Activated T-helper 2 cell treated with anti-CD3 and anti-CD28 coated beads, Interferon-gamma antibody, Interleukin-2, Interleukin-4, amounts not matched to agents 10 μg/mL and 5 μg/mL and 100 μg/mL, durations not matched to agents 14 hours and 24 hours and 36 hours (primary cell): ENCODE results near the gene DLD. TPM values are rescaled to one million over a fixed set of nuclear protein-coding genes. Genes with fewer than 3 reads are reported as not detected.
"Not testable (repeated sequence)": the region's sequence is repeated elsewhere in the genome, so short reads cannot be mapped to it uniquely, and the experiment has no call there.

ENCODE experiments used
- DNase-seq: peaks from one replicate; pipeline ENCODE4 v3.0.0; 2021; ENCODE audit warnings: low spot score
- H3K27ac Mint-ChIP-seq: one replicate; pipeline ENCODE4 v1.8.0; 2021; ENCODE audit warnings: mixed read lengths
- H3K27me3 Mint-ChIP-seq: one replicate; pipeline ENCODE4 v1.8.0; 2021; ENCODE audit warnings: low read depth, mixed read lengths
- H3K36me3 Mint-ChIP-seq: one replicate; pipeline ENCODE4 v1.8.0; 2021; ENCODE audit warnings: low read depth, mixed read lengths
- H3K4me1 Mint-ChIP-seq: one replicate; pipeline ENCODE4 v1.8.0; 2021; ENCODE audit warnings: low read depth, mixed read lengths
- H3K4me3 Mint-ChIP-seq: one replicate; pipeline ENCODE4 v1.8.0; 2021; ENCODE audit warnings: low read depth, mild to moderate bottlenecking, moderate library complexity, mixed read lengths
- H3K9me3 Mint-ChIP-seq: one replicate; pipeline ENCODE4 v1.8.0; 2021; ENCODE audit warnings: mixed read lengths
- intact Hi-C: fragments of 100-400 bp; cut with micrococcal nuclease; formaldehyde crosslinking; loops from one replicate; pipeline ENCODE4 v1.15.1; 2023
- total RNA-seq: library from RNA; stranded (reverse); gene quantifications from 2 replicates; pipeline ENCODE4 v1.2.3, GENCODE V29; 2022

Gene DLD
- total RNA-seq, 1 donor from 2014 or later: 104 TPM

DNA sequence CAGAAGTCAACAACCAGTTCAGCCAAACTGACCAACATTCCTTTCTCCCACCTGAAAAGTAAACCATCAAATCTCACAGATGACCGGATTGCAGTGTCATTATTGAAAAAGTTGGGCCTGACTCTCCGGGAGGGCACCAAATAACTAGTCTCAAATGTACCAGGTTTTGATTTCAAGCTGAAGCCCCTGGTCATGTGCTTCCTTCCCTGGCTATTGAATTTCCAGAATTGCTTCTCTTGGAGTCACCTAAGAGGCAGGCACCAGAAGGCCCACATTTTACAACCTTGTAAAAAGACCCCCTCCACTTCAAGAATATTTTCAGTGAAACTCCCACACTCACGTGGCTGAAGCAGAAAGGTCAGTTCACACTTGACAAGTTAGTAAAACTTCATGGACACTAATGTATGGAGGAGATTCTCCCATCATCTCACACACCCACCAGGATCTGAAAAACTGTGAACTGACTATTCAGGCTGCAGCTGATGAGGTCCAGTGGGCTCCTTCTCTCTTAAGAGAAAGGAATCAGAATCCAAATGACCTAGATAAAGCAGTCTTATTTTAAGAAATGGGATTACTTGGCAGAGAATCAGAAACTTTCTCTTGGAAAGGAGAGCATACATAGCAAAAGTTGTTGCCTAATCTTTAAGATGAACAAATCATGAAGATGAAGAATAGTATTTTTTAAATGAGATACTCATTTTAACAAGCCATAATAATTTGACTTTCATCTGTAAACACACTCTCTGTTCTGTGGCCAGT is 53.6 kb downstream of the DLD start:
- intact Hi-C loops: no loop called here
- Mint-ChIP-seq H3K4me1 (no peaks in the 10 kb centered on the region), H3K36me3 (no peaks in the 10 kb centered on the region), H3K27me3 (peaks cover 3% of the 10 kb centered on the region), H3K27ac (no peak overlapping the region), H3K4me3 (no peak overlapping the region), H3K9me3 (no peaks in the 10 kb centered on the region)
- DNase-seq: no peak

DNA sequence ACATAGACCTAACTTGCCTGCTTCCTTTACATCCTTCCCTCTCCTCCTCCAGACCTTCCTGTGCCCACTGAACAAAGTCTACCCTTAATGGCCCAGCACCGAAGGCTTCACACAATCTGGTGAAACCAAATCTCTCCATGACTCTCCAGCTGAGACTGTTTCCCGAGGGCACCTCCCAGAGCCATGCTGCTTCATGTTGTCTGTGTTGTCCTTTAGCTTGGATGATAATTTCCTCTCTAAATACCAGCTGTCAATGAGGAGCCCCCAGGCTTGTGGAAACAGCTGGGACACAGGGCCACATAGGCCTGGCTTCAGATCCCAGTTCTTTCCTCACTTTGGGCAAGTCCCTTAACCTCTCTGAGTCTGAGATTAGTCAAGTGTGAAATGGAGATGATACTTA is 54.3 kb downstream of the DLD start:
- H3K9me3 Mint-ChIP-seq: no peaks in the 10 kb centered on the region
- peaks cover 3% of the 10 kb centered on the region for H3K27me3 Mint-ChIP-seq
- DNase-seq: no peak
- H3K36me3 Mint-ChIP-seq: no peaks in the 10 kb centered on the region
- intact Hi-C loops: no loop called here
- H3K27ac Mint-ChIP-seq: no peak overlapping the region
- H3K4me1 Mint-ChIP-seq: no peaks in the 10 kb centered on the region
- H3K4me3 Mint-ChIP-seq: no peak overlapping the region

DNA sequence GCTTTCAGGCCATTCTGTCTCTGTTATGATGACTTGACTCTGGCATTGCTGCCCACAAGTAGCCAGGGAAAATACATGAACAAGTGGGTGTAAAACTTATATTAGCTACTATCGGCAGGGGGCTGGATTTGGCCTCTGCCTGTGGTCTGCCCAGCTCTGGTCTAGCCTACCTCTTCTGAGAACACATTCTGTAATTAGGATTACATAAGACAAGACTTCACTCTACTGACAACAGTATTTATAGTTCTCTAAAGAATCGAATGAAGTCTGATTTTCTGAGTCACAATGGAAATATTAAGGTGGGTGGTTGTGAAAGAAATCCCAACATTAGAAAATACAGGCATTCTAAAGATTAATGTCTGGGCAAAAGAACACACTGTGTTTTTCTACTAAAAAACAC is 55.5 kb downstream of the DLD start:
- no peak for DNase-seq
- Mint-ChIP-seq H3K27me3 (peaks cover 3% of the 10 kb centered on the region), H3K36me3 (no peaks in the 10 kb centered on the region), H3K4me1 (no peaks in the 10 kb centered on the region), H3K4me3 (no peak overlapping the region), H3K27ac (no peak overlapping the region), H3K9me3 (no peaks in the 10 kb centered on the region)
- intact Hi-C loops: no loop called here

DNA sequence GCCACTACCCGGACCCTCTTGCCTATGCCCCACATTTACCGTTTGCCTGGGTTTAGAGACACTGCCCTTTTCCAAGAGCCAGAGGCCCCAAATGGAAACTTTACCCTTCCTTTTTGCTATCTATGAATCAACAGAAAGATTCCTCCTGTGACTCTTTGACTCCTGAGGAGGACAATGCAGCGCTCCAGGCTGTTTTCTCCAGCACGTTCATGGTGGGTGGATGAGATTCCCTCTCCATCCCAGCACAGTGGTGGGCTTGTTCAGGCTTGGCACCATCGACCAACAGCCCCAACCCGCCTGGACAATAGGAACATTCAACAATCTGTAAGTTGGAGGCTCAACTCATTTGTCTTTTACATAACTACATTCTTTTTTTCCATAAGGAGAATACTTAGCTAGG is 55.9 kb downstream of the DLD start:
- H3K36me3 Mint-ChIP-seq: no peaks in the 10 kb centered on the region
- no peak overlapping the region for H3K4me3 Mint-ChIP-seq
- no peaks in the 10 kb centered on the region for H3K9me3 Mint-ChIP-seq
- no peak for DNase-seq
- no peak overlapping the region for H3K27ac Mint-ChIP-seq
- intact Hi-C loops: no loop called here
- H3K27me3 Mint-ChIP-seq: peaks cover 3% of the 10 kb centered on the region
- no peaks in the 10 kb centered on the region for H3K4me1 Mint-ChIP-seq

DNA sequence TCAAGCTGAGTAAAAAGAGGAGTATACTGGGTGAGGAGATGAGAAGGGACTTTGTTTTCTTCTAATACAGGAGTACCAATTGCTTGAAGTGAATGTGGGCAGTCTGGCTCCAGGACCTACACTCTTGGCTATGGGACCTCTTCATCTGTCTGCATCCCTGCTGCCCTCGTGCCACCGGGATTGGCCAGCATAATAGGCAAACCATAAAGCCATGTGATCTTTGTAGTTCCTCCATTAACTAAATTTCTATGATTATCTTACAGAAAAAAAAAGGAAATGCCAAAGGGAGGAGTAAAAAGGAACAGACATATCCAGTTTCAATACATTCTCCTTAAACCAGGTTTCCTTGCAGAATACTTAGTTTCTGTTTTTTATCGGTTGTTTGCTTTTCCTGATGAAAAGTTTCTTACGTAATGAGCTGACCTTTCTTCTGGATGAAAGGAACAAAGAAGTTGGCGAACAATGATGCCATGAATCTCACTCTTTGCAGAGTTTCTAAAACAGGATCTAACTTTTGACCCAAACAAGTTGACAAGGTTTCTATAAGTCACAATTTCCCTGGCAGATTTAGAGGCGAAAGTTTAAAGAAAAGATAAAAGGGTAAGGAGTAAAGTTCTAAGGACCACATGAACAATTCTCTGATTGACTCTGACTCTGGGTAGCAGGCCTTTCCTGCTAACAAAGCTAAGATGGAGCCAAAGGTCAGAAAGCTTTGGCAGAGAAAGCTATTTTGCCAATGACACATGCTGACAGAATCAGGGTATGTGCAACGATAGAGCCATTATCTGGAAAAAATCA is 57.9 kb downstream of the DLD start:
- Mint-ChIP-seq H3K36me3 (no peaks in the 10 kb centered on the region), H3K27ac (no peak overlapping the region), H3K9me3 (no peaks in the 10 kb centered on the region), H3K4me1 (no peaks in the 10 kb centered on the region), H3K27me3 (peaks cover 6% of the 10 kb centered on the region), H3K4me3 (no peak overlapping the region)
- no peak for DNase-seq
- intact Hi-C loops: no loop called here

DNA sequence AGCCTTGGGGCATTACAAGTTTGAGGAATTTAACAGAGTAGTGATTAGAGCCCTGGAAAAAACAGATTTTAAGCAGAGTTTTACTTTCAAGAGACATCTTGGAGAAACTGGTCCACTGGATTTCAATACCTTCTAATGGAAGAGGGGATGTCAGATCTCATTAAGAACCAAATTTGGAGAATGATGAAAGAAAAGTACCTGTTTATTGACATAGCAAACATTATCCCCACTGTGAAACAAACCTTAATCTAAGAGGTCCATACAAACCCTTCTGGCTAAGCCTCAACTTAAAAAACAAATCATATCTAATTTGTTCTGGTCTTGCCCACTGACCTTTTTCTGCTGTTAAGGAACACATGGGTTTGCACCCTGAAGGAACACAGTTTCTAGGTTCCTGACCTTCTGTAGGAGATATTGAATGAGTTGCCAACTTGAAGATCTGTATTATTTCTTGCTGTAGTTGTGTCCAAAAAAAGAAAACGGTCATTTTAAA is 58.5 kb downstream of the DLD start:
- intact Hi-C loops: no loop called here
- Mint-ChIP-seq H3K27me3 (peaks cover 6% of the 10 kb centered on the region), H3K27ac (no peak overlapping the region), H3K4me1 (no peaks in the 10 kb centered on the region), H3K9me3 (no peaks in the 10 kb centered on the region), H3K36me3 (no peaks in the 10 kb centered on the region), H3K4me3 (no peak overlapping the region)
- DNase-seq: no peak

DNA sequence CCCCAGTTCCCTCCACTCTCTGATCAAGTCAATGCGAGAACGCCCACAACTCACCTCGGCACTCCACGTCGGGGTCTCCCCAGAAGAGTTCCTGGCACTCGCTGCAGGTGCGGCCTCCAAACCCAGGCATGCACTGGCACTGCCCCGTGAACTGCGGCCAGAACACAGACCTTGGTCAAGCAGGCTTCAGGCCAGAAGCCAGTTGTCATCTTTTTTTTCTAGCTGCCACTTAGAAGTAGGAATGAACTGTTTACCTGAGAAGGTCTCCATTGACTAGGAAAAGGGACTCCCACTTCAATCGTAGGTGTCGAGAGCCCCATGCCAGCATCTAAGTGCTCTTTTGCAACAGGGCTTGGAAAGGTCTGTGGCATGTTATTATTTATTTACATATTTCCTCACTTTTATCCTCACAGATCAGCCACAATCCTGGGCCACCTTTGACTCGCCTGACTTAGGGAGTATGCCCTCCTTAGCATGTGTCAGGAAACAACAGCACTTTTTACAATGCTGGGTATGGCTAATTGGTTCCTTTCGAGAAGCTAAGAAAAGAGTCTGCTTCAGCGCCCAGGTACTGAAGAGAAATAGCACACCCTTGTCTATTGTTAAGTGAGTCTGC is 60.3 kb downstream of the DLD start:
- H3K4me3 Mint-ChIP-seq: no peak overlapping the region
- intact Hi-C loops: no loop called here
- no peaks in the 10 kb centered on the region for H3K4me1 Mint-ChIP-seq
- H3K9me3 Mint-ChIP-seq: no peaks in the 10 kb centered on the region
- H3K36me3 Mint-ChIP-seq: no peaks in the 10 kb centered on the region
- no peak overlapping the region for H3K27ac Mint-ChIP-seq
- DNase-seq: no peak
- peaks cover 9% of the 10 kb centered on the region for H3K27me3 Mint-ChIP-seq

DNA sequence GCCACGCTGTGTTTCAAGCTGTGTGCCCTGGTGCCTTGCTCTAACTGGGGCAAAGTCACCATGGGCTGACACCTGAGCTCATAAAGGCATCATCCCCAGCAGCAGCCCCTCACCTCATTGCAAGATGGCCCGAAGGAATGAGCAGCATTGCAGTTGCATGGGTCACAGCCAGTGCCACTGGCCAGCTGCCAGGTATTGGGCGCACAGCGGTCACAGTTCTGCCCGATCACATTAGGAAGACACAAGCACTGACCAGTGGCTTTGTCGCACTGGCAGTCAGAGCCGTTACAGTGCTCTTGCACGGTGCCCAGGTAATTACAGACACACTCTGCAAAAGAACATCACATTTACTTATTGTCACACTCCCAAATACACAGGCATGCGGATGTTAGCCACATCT is 60.9 kb downstream of the DLD start:
- no peaks in the 10 kb centered on the region for H3K36me3 Mint-ChIP-seq
- intact Hi-C loops: no loop called here
- DNase-seq: no peak
- no peaks in the 10 kb centered on the region for H3K4me1 Mint-ChIP-seq
- H3K4me3 Mint-ChIP-seq: no peak overlapping the region
- no peaks in the 10 kb centered on the region for H3K9me3 Mint-ChIP-seq
- peaks cover 9% of the 10 kb centered on the region for H3K27me3 Mint-ChIP-seq
- no peak overlapping the region for H3K27ac Mint-ChIP-seq

DNA sequence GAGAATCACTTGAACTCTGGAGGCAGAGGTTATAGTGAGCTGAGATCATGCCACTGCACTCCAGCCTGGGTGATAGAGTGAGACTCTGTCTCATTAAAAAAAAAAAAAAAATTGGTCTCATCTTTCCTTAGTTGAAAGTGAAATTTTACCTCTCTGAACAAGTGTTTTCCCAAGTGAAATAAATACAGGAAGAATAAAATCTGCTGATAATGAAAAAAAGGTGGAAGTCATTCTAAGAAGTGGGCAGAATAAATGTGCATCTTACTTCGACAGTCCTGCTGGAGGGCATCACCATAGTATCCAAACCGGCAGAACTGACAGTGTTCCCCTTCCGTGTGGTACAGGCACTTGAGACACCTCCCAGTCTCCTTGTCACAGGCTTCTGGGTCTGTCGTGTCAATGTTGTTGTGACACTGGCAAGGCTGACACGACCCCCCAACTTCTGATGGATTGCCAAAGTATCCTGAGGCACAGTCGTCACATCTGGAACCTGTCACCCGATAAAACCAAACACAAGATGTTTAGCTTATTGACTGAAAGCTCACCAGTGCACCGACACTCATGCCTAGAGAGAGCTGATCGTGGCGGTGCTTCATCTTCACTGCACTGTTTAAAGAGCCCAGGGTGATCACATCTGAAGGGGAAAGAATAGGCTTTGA is 62.4 kb downstream of the DLD start:
- Mint-ChIP-seq H3K36me3 (no peaks in the 10 kb centered on the region), H3K27ac (no peak overlapping the region), H3K9me3 (no peaks in the 10 kb centered on the region), H3K27me3 (peaks cover 13% of the 10 kb centered on the region), H3K4me1 (no peaks in the 10 kb centered on the region), H3K4me3 (no peak overlapping the region)
- no peak for DNase-seq
- intact Hi-C loops: no loop called here

DNA sequence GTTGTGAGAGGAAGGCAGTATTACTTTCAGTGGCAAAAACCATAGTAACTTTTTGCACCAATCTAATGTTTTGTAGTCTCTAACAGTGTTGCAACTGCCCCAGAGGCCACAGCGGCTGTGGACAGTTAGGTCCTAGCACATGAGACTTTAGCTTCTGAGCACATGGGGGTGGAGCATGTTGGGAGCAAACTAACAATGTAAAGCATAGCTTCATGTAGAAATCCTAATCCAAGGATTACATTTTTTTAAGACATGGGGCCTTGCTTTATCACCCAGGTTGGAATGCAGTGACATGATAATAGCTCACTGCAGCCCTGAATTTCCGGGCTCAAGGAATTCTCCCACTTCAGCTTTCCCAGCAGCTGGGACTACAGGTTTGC is 62.9 kb downstream of the DLD start:
- no peak overlapping the region for H3K27ac Mint-ChIP-seq
- H3K27me3 Mint-ChIP-seq: peaks cover 14% of the 10 kb centered on the region
- no peaks in the 10 kb centered on the region for H3K9me3 Mint-ChIP-seq
- H3K36me3 Mint-ChIP-seq: no peaks in the 10 kb centered on the region
- DNase-seq: no peak
- H3K4me1 Mint-ChIP-seq: no peaks in the 10 kb centered on the region
- intact Hi-C loops: no loop called here
- no peak overlapping the region for H3K4me3 Mint-ChIP-seq

DNA sequence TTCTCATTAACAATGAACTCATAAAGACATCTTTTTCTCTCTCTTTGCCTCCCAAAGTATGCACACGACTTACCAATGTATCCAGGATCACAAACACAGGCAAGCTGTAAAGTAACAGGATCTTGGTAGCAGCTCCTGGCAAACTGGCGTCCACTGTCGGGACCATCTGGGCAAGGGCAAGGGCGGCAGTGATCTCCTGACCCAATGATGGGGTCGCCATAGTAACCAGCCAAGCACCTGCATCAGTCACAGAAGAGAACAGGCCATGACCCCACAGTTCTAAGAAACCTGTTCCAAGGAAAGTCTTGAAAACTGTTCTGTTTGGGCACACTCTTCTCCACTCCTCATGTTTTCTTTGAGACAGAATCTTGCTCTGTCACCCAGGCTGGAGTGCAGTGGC is 64.4 kb downstream of the DLD start:
- Mint-ChIP-seq H3K27ac (no peak overlapping the region), H3K4me3 (no peak overlapping the region), H3K27me3 (peaks cover 20% of the 10 kb centered on the region), H3K36me3 (no peaks in the 10 kb centered on the region), H3K4me1 (no peaks in the 10 kb centered on the region), H3K9me3 (no peaks in the 10 kb centered on the region)
- intact Hi-C loops: no loop called here
- no peak for DNase-seq

DNA sequence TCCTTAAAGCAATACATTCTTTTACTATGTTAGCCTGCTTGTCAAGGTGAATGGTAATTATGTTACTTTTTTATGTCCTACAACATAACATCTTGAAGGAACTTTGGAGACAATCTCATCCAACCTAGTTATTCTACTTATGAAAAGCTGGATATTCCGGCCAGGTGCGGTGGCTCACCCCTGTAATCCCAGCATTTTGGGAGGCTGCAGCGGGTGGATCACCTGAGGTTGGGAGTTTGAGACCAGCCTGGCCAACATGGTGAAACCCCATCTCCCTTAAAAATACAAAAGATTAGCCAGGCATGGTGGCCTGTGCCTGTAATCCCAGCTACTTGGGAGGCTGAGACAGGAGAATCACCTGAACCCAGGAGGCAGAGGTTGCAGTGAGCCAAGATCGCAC is 66.0 kb downstream of the DLD start:
- H3K9me3 Mint-ChIP-seq, intact Hi-C loops, H3K36me3 Mint-ChIP-seq, DNase-seq, H3K27ac Mint-ChIP-seq, H3K4me3 Mint-ChIP-seq, H3K4me1 Mint-ChIP-seq: not testable (repeated sequence)
- peaks cover 22% of the 10 kb centered on the region for H3K27me3 Mint-ChIP-seq

DNA sequence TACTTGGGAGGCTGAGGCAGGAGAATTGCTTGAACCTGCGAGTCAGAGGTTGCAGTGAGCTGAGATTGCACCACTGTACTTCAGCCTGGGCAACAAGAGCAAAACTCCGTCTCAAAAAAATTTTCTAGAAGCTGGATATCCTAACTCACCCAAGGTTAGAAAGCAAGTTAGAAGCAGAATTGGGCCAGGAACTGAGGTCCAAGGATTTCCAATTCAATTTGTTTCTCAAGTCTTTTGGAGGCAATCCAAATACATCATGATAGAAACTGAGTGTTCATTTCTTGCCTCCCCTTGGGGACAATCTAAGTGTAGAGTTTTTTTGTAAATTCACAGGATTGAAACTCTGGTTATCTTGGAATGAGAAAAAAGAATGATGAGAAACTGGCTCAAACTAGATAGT is 66.5 kb downstream of the DLD start:
- Mint-ChIP-seq H3K4me3 (no peak overlapping the region), H3K27me3 (peaks cover 22% of the 10 kb centered on the region)
- intact Hi-C loops: no loop called here

More for the DNA sequence above, 66.5 kb downstream of the DLD start:
- no peak for DNase-seq
- no peaks in the 10 kb centered on the region for H3K36me3 Mint-ChIP-seq
- H3K9me3 Mint-ChIP-seq: no peaks in the 10 kb centered on the region
- no peak overlapping the region for H3K27ac Mint-ChIP-seq
- H3K4me1 Mint-ChIP-seq: no peaks in the 10 kb centered on the region
